Epithelial cell of proximal tubule (primary cell): ENCODE measurements around the gene AGMAT. TPM values are rescaled to one million over a fixed set of nuclear protein-coding genes. Genes with fewer than 3 reads are reported as not detected.

Experiments
- DNase-seq: peaks from one replicate; pipeline ENCODE4 v3.0.0-alpha.2; 2011; ENCODE audit warnings: low read depth
- H3K4me3 ChIP-seq: 2 replicates; pipeline ENCODE4 v1.5.1; 2011; ENCODE audit warnings: low read depth, mild to moderate bottlenecking, low read length
- CTCF ChIP-seq: conservative IDR thresholded peaks from 2 replicates; pipeline ENCODE4 v1.5.1; 2012; ENCODE audit warnings: low read depth, mild to moderate bottlenecking, low read length
- total RNA-seq: library from RNA; depleted of rRNA; stranded (reverse); fragments of >200 nt; gene quantifications from 2 replicates; pipeline ENCODE4 v1.2.3, GENCODE V29; 2015

Gene AGMAT
- total RNA-seq, 1 donor from 2014 or later: 3.2 TPM

- TF ChIP-seq CTCF: no peak
- no peak for DNase-seq
- H3K4me3 ChIP-seq: no peak overlapping the region
Observed at GRCh38 chr1:15540186-15540585, 44.7 kb downstream of the AGMAT start.

- TF ChIP-seq CTCF: no peak
- no peak for DNase-seq
- no peak overlapping the region for H3K4me3 ChIP-seq
Observed at GRCh38 chr1:15538771-15539170, 46.1 kb downstream of the AGMAT start.

- no peak for TF ChIP-seq CTCF
- no peak overlapping the region for H3K4me3 ChIP-seq
- DNase-seq: no peak
Observed at GRCh38 chr1:15531682-15532081, 53.2 kb downstream of the AGMAT start.

- H3K4me3 ChIP-seq: no peak overlapping the region
- TF ChIP-seq CTCF: no peak
- DNase-seq: no peak
Observed at GRCh38 chr1:15531003-15531402, 53.8 kb downstream of the AGMAT start.

GRCh38 chr1:15526490-15527339 lies 58.1 kb downstream of the AGMAT start, which contains the start of gene DNAJC16:
DNAJC16 (plus strand) TSS chr1:15526848; CDS start chr1:15529106, 2,258 bp downstream.
- H3K4me3 ChIP-seq: peak within 1 kb of the TSS; percentile 82
- peak; percentile 28 for TF ChIP-seq CTCF
- DNase-seq: peak; percentile 99

GRCh38 chr1:15526021-15526489 lies 58.8 kb downstream of the AGMAT start:
- TF ChIP-seq CTCF: no peak
- peak overlapping the region; percentile 82 for H3K4me3 ChIP-seq
- no peak for DNase-seq
